K562 (cell line): ENCODE data around the gene DIS3L2. TPM values are rescaled to one million over a fixed set of nuclear protein-coding genes. Genes with fewer than 3 reads are reported as not detected.

Source experiments
- ATAC-seq: fragments of 200-7000 bp; cut with Tn5 transposase; 3 replicates; pipeline ENCODE4 v1.9.1; 2020; ENCODE audit warnings: moderate library complexity
- BruUV-seq: library from RNA; stranded (reverse); fragments of 400-500 nt; replicated peaks from 2 replicates; lab custom pipeline; 2021; lab: Mats Ljungman, UMichigan
- CTCF ChIA-PET: fragments of 300-600 bp; formaldehyde crosslinking; extraction: SDS; loops from one replicate; lab custom pipeline; 2021; ENCODE audit warnings: low intra/inter-chr PET ratio; lab: Yijun Ruan, JAX
- POLR2A ChIA-PET: fragments of 300-600, 350-650 bp; sonication (Branson Sonifier 250); formaldehyde crosslinking; extraction: SDS; loops from one replicate; lab custom pipeline; 2021; ENCODE audit warnings: antibody characterized with exemption, inconsistent platforms; lab: Yijun Ruan, JAX
- DNase-seq, 4 experiments: peaks; one replicate each; pipeline versions ENCODE4 v3.0.0 to v3.0.0-alpha.2; 2011 to 2018; ENCODE audit warnings: low spot score in 3 of 4, mixed read lengths in 3 of 4; ENCODE audit errors: extremely low read depth in 1 of 4
- FAIRE-seq: peaks from 2 replicates; lab custom pipeline; 2011; peaks lifted over from hg19 to GRCh38; lab: Jason Lieb, UNC
- H2AFZ ChIP-seq: 2 replicates; pipeline ENCODE4 v1.6.0; 2011; ENCODE audit warnings: low read depth, low read length, control low read depth, inconsistent platforms
- H3K27ac ChIP-seq: fragments of 200-600 bp; 3 replicates; pipeline ENCODE4 v1.8.0; 2011; ENCODE audit warnings: low read depth, mild to moderate bottlenecking, control low read depth, inconsistent platforms, low read length, moderate library complexity, mixed read lengths; ENCODE audit errors: extremely low read depth
- H3K27me3 ChIP-seq, 2 experiments: fragments of 300-600 bp in 1 of 2; 2 replicates in 1 of 2; 3 replicates in 1 of 2; pipeline versions ENCODE4 v1.6.0 to v1.8.0; 2011; ENCODE audit warnings: inconsistent platforms in 2 of 2, low read length in 2 of 2, mild to moderate bottlenecking in 1 of 2, mixed read lengths in 1 of 2, moderate library complexity in 1 of 2; ENCODE audit not compliant: control insufficient read depth in 2 of 2, insufficient read depth in 2 of 2
- H3K36me3 ChIP-seq: fragments of 300-600 bp; 3 replicates; pipeline ENCODE4 v1.8.0; 2011; ENCODE audit warnings: mild to moderate bottlenecking, low read length, inconsistent platforms; ENCODE audit not compliant: control insufficient read depth, insufficient read depth
- H3K4me1 ChIP-seq, 2 experiments: fragments of 200-600 bp in 1 of 2; replicated peaks in 1 of 2; 2 replicates in 1 of 2; 3 replicates in 1 of 2; pipeline versions ENCODE4 v1.5.1 to v1.8.0; 2011; ENCODE audit warnings: inconsistent platforms in 2 of 2, low read length in 2 of 2, mild to moderate bottlenecking in 1 of 2, mixed read lengths in 1 of 2, moderate library complexity in 1 of 2; ENCODE audit not compliant: control insufficient read depth in 2 of 2, insufficient read depth in 2 of 2
- H3K4me2 ChIP-seq: 2 replicates; pipeline ENCODE4 v1.6.1; 2011; ENCODE audit warnings: low read length, control low read depth, inconsistent platforms, mixed read lengths; ENCODE audit not compliant: insufficient read depth
- H3K4me3 ChIP-seq: fragments of 200-600 bp; sonication (generic), shearing (Covaris generic); 2 replicates; pipeline ENCODE4 v1.5.1; 2016; ENCODE audit warnings: control low read depth, inconsistent platforms
- H3K79me2 ChIP-seq: fragments of 200-600 bp; 3 replicates; pipeline ENCODE4 v1.8.0; 2011; ENCODE audit warnings: low read length, inconsistent platforms; ENCODE audit not compliant: control insufficient read depth, insufficient read depth
- H3K9ac ChIP-seq, 2 experiments: 2 replicates each; pipeline versions ENCODE4 v1.6.0 to v1.6.1; 2011; ENCODE audit warnings: low read depth in 2 of 2, low read length in 2 of 2, control low read depth in 1 of 2, inconsistent platforms in 1 of 2, mild to moderate bottlenecking in 1 of 2, mixed read lengths in 1 of 2; ENCODE audit not compliant: insufficient read depth in 1 of 2
- H3K9me1 ChIP-seq: one replicate; pipeline ENCODE4 v1.6.0; 2011; ENCODE audit warnings: inconsistent platforms, mild to moderate bottlenecking, low read length, moderate library complexity; ENCODE audit not compliant: control insufficient read depth, insufficient read depth
- H3K9me3 ChIP-seq: replicated peaks from 2 replicates; pipeline ENCODE4 v1.5.1; 2011; ENCODE audit warnings: low read depth, low read length, inconsistent platforms; ENCODE audit not compliant: control insufficient read depth, insufficient read depth
- H4K20me1 ChIP-seq: replicated peaks from 2 replicates; pipeline ENCODE4 v1.6.1; 2011; ENCODE audit warnings: low read length, inconsistent platforms, mixed read lengths; ENCODE audit not compliant: control insufficient read depth, insufficient read depth
- ARNT ChIP-seq, 2 experiments: fragments of 450-650 bp; IDR thresholded peaks; 2 replicates each; pipeline ENCODE4 v1.6.1; 2016; ENCODE audit warnings: mild to moderate bottlenecking in 1 of 2
- BCOR ChIP-seq: fragments of 450-650 bp; IDR thresholded peaks from 2 replicates; pipeline ENCODE4 v1.6.1; 2016
- DDX20 ChIP-seq: fragments of 450-650 bp; IDR thresholded peaks from 2 replicates; pipeline ENCODE4 v1.6.1; 2016; ENCODE audit warnings: missing genetic modification characterization, low read depth, mild to moderate bottlenecking, missing compliant biosample characterization, moderate library complexity
- FOXK2 ChIP-seq, 2 experiments: fragments of 450-650 bp; IDR thresholded peaks in 1 of 2; conservative IDR thresholded peaks in 1 of 2; 2 replicates each; pipeline ENCODE4 v1.6.1; 2016; ENCODE audit warnings: low read depth in 2 of 2, mild to moderate bottlenecking in 1 of 2
- GTF2B ChIP-seq: IDR thresholded peaks from 2 replicates; pipeline ENCODE4 v1.6.1; 2011; ENCODE audit not compliant: insufficient read length; ENCODE audit errors: extremely low read depth
- KDM5B ChIP-seq: fragments of 200-600 bp; sonication (generic); IDR thresholded peaks from 2 replicates; pipeline ENCODE4 v1.6.1; 2012; ENCODE audit warnings: low read depth, mild to moderate bottlenecking, moderate library complexity, low read length, control low read depth, inconsistent platforms; ENCODE audit not compliant: insufficient replicate concordance
- MTF1 ChIP-seq: fragments of 250-450 bp; sonication (Bioruptor Pico); IDR thresholded peaks from 2 replicates; pipeline ENCODE4 v1.9.0; 2021; ENCODE audit warnings: moderate library complexity, mild to moderate bottlenecking, inconsistent platforms, borderline replicate concordance
- MYC ChIP-seq, 2 experiments: fragments of 250-450 bp in 1 of 2; sonication (Bioruptor Pico) in 1 of 2; IDR thresholded peaks; 2 replicates each; pipeline versions ENCODE4 v1.5.1 to v1.6.1; 2012 to 2021; ENCODE audit warnings: low read depth in 2 of 2, borderline replicate concordance in 1 of 2, improper control_type of control experiment in 1 of 2, low read length in 1 of 2, mild to moderate bottlenecking in 1 of 2, moderate library complexity in 1 of 2
- NCOA6 ChIP-seq: fragments of 450-650 bp; IDR thresholded peaks from 2 replicates; pipeline ENCODE4 v1.6.1; 2017; ENCODE audit warnings: mild to moderate bottlenecking
- RNF2 ChIP-seq: sonication (generic); IDR thresholded peaks from 2 replicates; pipeline ENCODE4 v1.6.1; 2016
- XRCC4 ChIP-seq: IDR thresholded peaks from one replicate; pipeline ENCODE4 v1.6.1; 2011; ENCODE audit not compliant: insufficient read depth, insufficient read length; ENCODE audit errors: extremely low read depth
- ZKSCAN3 ChIP-seq: fragments of 250-450 bp; sonication (Bioruptor Pico); IDR thresholded peaks from 2 replicates; pipeline ENCODE4 v1.4.0; 2020
- ZNF232 ChIP-seq: sonication (generic); formaldehyde crosslinking; IDR thresholded peaks from 2 replicates; pipeline ENCODE4 v1.8.0; 2022; ENCODE audit warnings: mild to moderate bottlenecking, missing genetic modification reagents
- ZNF384 ChIP-seq: IDR thresholded peaks from 2 replicates; pipeline ENCODE4 v1.6.1; 2012; ENCODE audit warnings: low read depth, low read length, improper control_type of control experiment
- WGBS: fragments of 100-300 bp; shearing (Covaris generic); methylation state at CpG from one replicate; pipeline ENCODE4 v1.1.6; 2016; ENCODE audit warnings: low coverage, mixed read lengths; ENCODE audit not compliant: insufficient coverage; ENCODE audit errors: missing lambda C conversion rate; 5-methylcytosine and 5-hydroxymethylcytosine counted together
- in situ Hi-C: fragments of 300-500 bp; cut with MboI; formaldehyde crosslinking; loops from 4 replicates; pipeline ENCODE4 v1.15.0; 2018; ENCODE audit warnings: inconsistent platforms, mixed read lengths
- intact Hi-C: fragments of 100-400 bp; cut with micrococcal nuclease; formaldehyde crosslinking; loops from 2 replicates; pipeline ENCODE4 v1.14.2; 2022
- polyA plus RNA-seq, 8 experiments: library from polyadenylated mRNA; depleted of rRNA in 4 of 8; stranded (reverse) in 5 of 8; unstranded in 3 of 8; fragments of >200 nt; fragmentation: Nextera tagmentation in 2 of 8; fragmentation: Illumina TruSeq in 1 of 8; extraction: Ambion mirVana in 2 of 8; extraction: Trizol in 1 of 8; gene quantifications; 2 replicates each; pipeline versions ENCODE4 v1.2.1 to v1.2.3, GENCODE V29; 2011 to 2014; ENCODE audit warnings: inconsistent platforms in 1 of 8, missing spikeins in 1 of 8
- total RNA-seq, 7 experiments: library from RNA; depleted of rRNA in 6 of 7; stranded (reverse); fragments of >200 nt in 6 of 7; fragmentation: Illumina TruSeq in 2 of 7; extraction: Trizol in 2 of 7; gene quantifications; 2 replicates each; pipeline versions ENCODE4 v1.2.1 to v1.2.3, GENCODE V29; 2011 to 2021; ENCODE audit warnings: low replicate concordance in 1 of 7

The DIS3L2 gene
- total and polyA plus RNA-seq, 9 of the 15 experiments (the other 6 are each of a cell fraction or from before 2014, with no cell fraction given), result 1.5 to 19.2 (median 11.2) TPM

DNA sequence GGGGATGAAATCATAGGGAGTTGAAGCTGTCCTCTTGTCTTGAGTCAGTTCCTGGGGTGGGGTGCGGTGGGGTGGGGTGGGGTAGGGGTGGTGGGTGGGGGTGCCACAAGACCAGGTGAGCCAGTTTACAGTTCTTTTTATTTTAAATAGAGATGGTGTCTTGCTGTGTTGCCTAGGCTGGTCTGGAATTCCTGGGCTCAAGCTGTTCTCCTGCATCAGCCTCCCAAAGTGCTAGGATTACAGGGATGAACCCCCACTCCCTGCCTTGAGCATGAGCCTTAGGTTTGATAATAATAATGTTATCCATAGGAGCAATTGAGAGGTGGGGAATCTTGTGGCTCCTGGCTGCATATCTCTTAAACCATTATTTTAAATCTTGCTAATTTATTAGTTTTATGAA is 234.0 kb downstream of the DIS3L2 start:
- H3K27ac ChIP-seq, result no peak overlapping the region
- in situ Hi-C loops (no loop called here), intact Hi-C loops (no loop called here)
- ChIA-PET POLR2A (no interaction called here), CTCF (no interaction called here)
- H3K4me1 ChIP-seq, result no peaks in the 10 kb centered on the region
- H3K9me3 ChIP-seq, result no peaks in the 10 kb centered on the region
- BruUV-seq, result no TSS peak
- no peaks in the 10 kb centered on the region for H3K27me3 ChIP-seq
- no peak overlapping the region for H3K9ac ChIP-seq
- ATAC-seq (no peak), FAIRE-seq (no peak)
- no peaks in the 10 kb centered on the region for H4K20me1 ChIP-seq
- H3K36me3 ChIP-seq, result no peaks in the 10 kb centered on the region
- H3K4me2 ChIP-seq, result no peak overlapping the region
- no peak for TF ChIP-seq ZNF384
- no peak for TF ChIP-seq XRCC4
- no peak for TF ChIP-seq MYC (IDR thresholded peaks at IDR 0.05; ENCODE audit: low read depth, low read length)
- no peak for TF ChIP-seq MYC (CRISPR knock-in tag; IDR thresholded peaks at IDR 0.05; ENCODE audit: borderline replicate concordance, low read depth)
- TF ChIP-seq ZKSCAN3, result no peak
- TF ChIP-seq ZNF232 (CRISPR knock-in tag), result no peak
- TF ChIP-seq MTF1 (CRISPR knock-in tag), result no peak
- TF ChIP-seq FOXK2 (conservative IDR thresholded peaks at IDR 0.05 in 1 of 2, IDR thresholded peaks at IDR 0.05 in 1 of 2; ENCODE audit: low read depth in 2 of 2), result no peak
- no peak for TF ChIP-seq KDM5B
- TF ChIP-seq DDX20 (tag), result no peak
- no peak for TF ChIP-seq BCOR
- TF ChIP-seq RNF2, result no peak
- TF ChIP-seq GTF2B, result no peak
- TF ChIP-seq NCOA6, result no peak
- no peak for TF ChIP-seq ARNT (IDR thresholded peaks at IDR 0.05)
- TF ChIP-seq, all 486 proteins: peak for 0
- H3K9me1 ChIP-seq, result no peaks in the 10 kb centered on the region
- H2AFZ ChIP-seq, result no peak overlapping the region
- no CpG with 5 or more reads among the region's 1 CpG for WGBS
- no peak overlapping the region for H3K4me3 ChIP-seq
- no peak for DNase-seq
- H3K79me2 ChIP-seq, result no peaks in the 10 kb centered on the region
